Left lung (tissue), 10 donors: ENCODE data around the gene CTNND2. TPM values are rescaled to one million over a fixed set of nuclear protein-coding genes. Genes with fewer than 3 reads are reported as not detected.

Experiments
- ATAC-seq: fragments of 200-7000 bp; cut with Tn5 transposase; one replicate; pipeline ENCODE4 v1.9.1; 2020; ENCODE audit warnings: moderate library complexity
- DNase-seq, 4 donors: peaks; one replicate each; pipeline ENCODE4 v3.0.0-alpha.2; 2013 to 2020
- H3K27ac ChIP-seq, 2 donors: fragments of 200-600 bp; sonication (generic) in 1 of 2; one replicate each; pipeline versions ENCODE4 v1.5.0 to v1.8.0; 2020 to 2021
- H3K27me3 ChIP-seq, 2 donors: fragments of 200-600 bp; sonication (generic) in 1 of 2; one replicate each; pipeline versions ENCODE4 v1.5.0 to v1.8.0; 2020 to 2021
- H3K36me3 ChIP-seq, 2 donors: fragments of 200-600 bp; sonication (generic) in 1 of 2; one replicate each; pipeline versions ENCODE4 v1.5.0 to v1.8.0; 2020 to 2021
- H3K4me1 ChIP-seq, 2 donors: fragments of 200-600 bp; one replicate each; pipeline ENCODE4 v1.8.0; 2021
- H3K4me3 ChIP-seq, 2 donors: fragments of 200-600 bp; sonication (generic) in 1 of 2; one replicate each; pipeline versions ENCODE4 v1.5.0 to v1.8.0; 2020 to 2021; ENCODE audit warnings: mild to moderate bottlenecking in 1 of 2
- H3K9me3 ChIP-seq, 2 donors: fragments of 200-600 bp; sonication (generic) in 1 of 2; one replicate each; pipeline versions ENCODE4 v1.5.0 to v1.8.0; 2020 to 2021
- CTCF ChIP-seq, 2 donors: fragments of 200-600 bp; sonication (generic) in 1 of 2; IDR thresholded peaks; one replicate each; pipeline versions ENCODE4 v1.5.0 to v1.8.0; 2021; ENCODE audit warnings: antibody characterized with exemption in 2 of 2
- intact Hi-C, 2 donors: fragments of 100-400 bp; cut with DNase I; formaldehyde crosslinking; loops; one replicate each; pipeline versions ENCODE4 v1.11.2 to v1.14.2; 2022
- polyA plus RNA-seq, 6 donors: library from polyadenylated mRNA; unstranded; fragments of 120-200 nt; gene quantifications; one replicate each; pipeline ENCODE4 v1.2.1, GENCODE V29; 2013; ENCODE audit not compliant: insufficient read length in 6 of 6
- total RNA-seq, 2 donors: library from RNA; stranded (reverse); fragmentation: NEBNext Ultra II Directional; extraction: Animal tissue kit (Norgen Biotek cat#: 25700); gene quantifications; one replicate each; pipeline ENCODE4 v1.2.1, GENCODE V29; 2021
- donor health status: DM: no; HTN: yes; CAD: no.
- donor health status: DM: no; HTN: no; CAD: no.

The CTNND2 gene
- total and polyA plus RNA-seq, 8 donors = 1.2 to 4.2 (median 2.2) TPM; not detected in 1

- Histone ChIP-seq H3K4me1 (no peaks in the 10 kb centered on the region), H3K27ac (no peak overlapping the region), H3K36me3 (no peaks in the 10 kb centered on the region), H3K4me3 (no peak overlapping the region), H3K27me3 (peaks cover 0 to 4% of the 10 kb centered on the region in 2 donors), H3K9me3 (no peaks in the 10 kb centered on the region)
- ATAC-seq = no peak
- intact Hi-C loops = no loop called here
- TF ChIP-seq CTCF (IDR thresholded peaks at IDR 0.05) = no peak
- DNase-seq = no peak
These were observed 909.9 kb downstream of the CTNND2 start for GRCh38 chr5:10994091-10994986.

DNA sequence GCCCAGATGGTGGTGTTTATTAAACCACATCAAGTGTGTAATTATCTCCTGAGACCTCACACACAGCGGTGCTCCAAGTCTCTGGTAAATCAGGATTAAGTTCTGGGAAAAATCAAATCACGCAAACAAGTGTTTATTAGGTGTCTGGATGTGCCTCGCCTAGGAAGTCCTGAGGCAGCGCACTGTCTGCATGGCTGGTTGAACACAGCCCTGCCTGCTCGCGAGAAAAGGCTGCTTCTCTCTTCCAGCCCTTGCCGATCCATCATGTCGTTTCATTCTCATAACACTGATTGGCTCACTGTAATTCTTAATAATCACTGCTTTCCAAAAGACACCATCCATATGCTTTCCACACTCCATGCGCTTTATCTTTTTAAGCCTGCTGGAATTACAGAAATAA is 913.6 kb downstream of the CTNND2 start:
- no peak overlapping the region for H3K27ac ChIP-seq
- H3K4me1 ChIP-seq = no peaks in the 10 kb centered on the region
- TF ChIP-seq CTCF (IDR thresholded peaks at IDR 0.05) = no peak
- no peaks in the 10 kb centered on the region for H3K9me3 ChIP-seq
- intact Hi-C loops = no loop called here
- H3K27me3 ChIP-seq = peaks cover 0 to 12% of the 10 kb centered on the region in 2 donors
- no peak overlapping the region for H3K4me3 ChIP-seq
- no peaks in the 10 kb centered on the region for H3K36me3 ChIP-seq
- DNase-seq (no peak), ATAC-seq (no peak)

- no peak for TF ChIP-seq CTCF (IDR thresholded peaks at IDR 0.05)
- no peak overlapping the region for H3K27ac ChIP-seq
- H3K36me3 ChIP-seq = no peaks in the 10 kb centered on the region
- no peaks in the 10 kb centered on the region for H3K9me3 ChIP-seq
- DNase-seq (no peak), ATAC-seq (no peak)
- intact Hi-C loops = no loop called here
- H3K4me1 ChIP-seq = no peaks in the 10 kb centered on the region
- no peak overlapping the region for H3K4me3 ChIP-seq
- peaks cover 0 to 11% of the 10 kb centered on the region in 2 donors for H3K27me3 ChIP-seq
These were observed 914.5 kb downstream of the CTNND2 start for GRCh38 chr5:10989577-10990263.

DNA sequence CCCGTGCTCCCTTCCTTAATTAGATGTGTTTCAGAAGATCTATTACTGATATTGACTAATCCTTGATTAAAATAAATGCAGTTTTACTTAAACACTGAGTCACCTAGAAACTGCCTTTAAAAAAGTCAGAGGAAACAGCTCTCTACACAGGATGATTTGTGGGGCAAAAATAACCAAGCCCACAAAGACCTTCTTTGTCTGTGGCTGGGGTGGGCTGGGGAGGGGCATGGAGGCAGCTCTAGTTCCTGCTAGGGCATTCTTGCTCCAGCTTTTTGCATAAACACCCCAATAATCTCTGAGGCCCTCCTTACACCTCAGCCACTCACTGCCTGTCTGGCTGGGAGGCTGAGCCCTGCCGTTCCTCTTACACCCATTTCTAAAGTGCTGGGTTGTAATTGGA is 915.6 kb downstream of the CTNND2 start:
- ATAC-seq = peak; percentile 36
- H3K27ac ChIP-seq = no peak overlapping the region

More for the DNA sequence above, 915.6 kb downstream of the CTNND2 start:
- Histone ChIP-seq H3K4me3 (no peak overlapping the region), H3K4me1 (no peaks in the 10 kb centered on the region), H3K27me3 (peaks cover 0 to 8% of the 10 kb centered on the region in 2 donors), H3K36me3 (no peaks in the 10 kb centered on the region), H3K9me3 (no peaks in the 10 kb centered on the region)
- DNase-seq = no peak
- intact Hi-C loops = no loop called here
- TF ChIP-seq CTCF (IDR thresholded peaks at IDR 0.05) = no peak
